MCF 10A (cell line): Measurements from ENCODE around the gene MXRA8. TPM values are rescaled to one million over a fixed set of nuclear protein-coding genes. Genes with fewer than 3 reads are reported as not detected.
A peak's percentile ranks its signal among the peaks of the same experiment; 100 is the strongest.

ENCODE experiments used
- Bru-seq: library from RNA; stranded (reverse); fragments of 400-500 nt; gene quantifications from one replicate; lab custom pipeline; 2021; lab: Mats Ljungman, UMichigan
- BruChase-seq, 2 experiments: library from RNA; stranded (reverse); fragments of 400-500 nt; gene quantifications; one replicate each; lab custom pipeline; 2021; lab: Mats Ljungman, UMichigan
- BruUV-seq: library from RNA; stranded (reverse); fragments of 400-500 nt; replicated peaks from 2 replicates; lab custom pipeline; 2021; lab: Mats Ljungman, UMichigan
- CTCF ChIA-PET: fragments of 300-600 bp; sonication (Branson Sonifier 250); formaldehyde crosslinking; extraction: SDS; loops from one replicate; lab custom pipeline; 2021; ENCODE audit warnings: antibody characterized with exemption, inconsistent platforms; lab: Yijun Ruan, JAX
- POLR2A ChIA-PET: fragments of 300-600, 350-650 bp; sonication (Branson Sonifier 250); formaldehyde crosslinking; extraction: SDS; loops from one replicate; lab custom pipeline; 2020; ENCODE audit warnings: antibody characterized with exemption, inconsistent platforms; lab: Yijun Ruan, JAX
- DNase-seq: peaks from one replicate; pipeline ENCODE4 v3.0.0-alpha.2; 2018; ENCODE audit not compliant: unreplicated experiment
- H3K27ac Mint-ChIP-seq: one replicate; pipeline ENCODE4 v1.8.0; 2022; ENCODE audit warnings: mild to moderate bottlenecking, low read depth, mixed read lengths; ENCODE audit not compliant: unreplicated experiment
- H3K27me3 Mint-ChIP-seq: one replicate; pipeline ENCODE4 v1.8.0; 2022; ENCODE audit warnings: mixed read lengths; ENCODE audit not compliant: insufficient read depth, unreplicated experiment
- H3K36me3 Mint-ChIP-seq: one replicate; pipeline ENCODE4 v1.8.0; 2022; ENCODE audit warnings: mild to moderate bottlenecking, moderate library complexity, mixed read lengths; ENCODE audit not compliant: insufficient read depth, unreplicated experiment
- H3K4me1 Mint-ChIP-seq: one replicate; pipeline ENCODE4 v1.8.0; 2022; ENCODE audit warnings: mixed read lengths; ENCODE audit not compliant: insufficient read depth, unreplicated experiment
- H3K4me3 Mint-ChIP-seq: one replicate; pipeline ENCODE4 v1.8.0; 2022; ENCODE audit warnings: mild to moderate bottlenecking, moderate library complexity, mixed read lengths; ENCODE audit not compliant: unreplicated experiment
- H3K9me3 Mint-ChIP-seq: one replicate; pipeline ENCODE4 v1.8.0; 2022; ENCODE audit warnings: mixed read lengths; ENCODE audit not compliant: unreplicated experiment
- CTCF ChIP-seq: fragments of 200-600 bp; IDR thresholded peaks from one replicate; pipeline ENCODE4 v1.8.0; 2022; ENCODE audit warnings: antibody characterized with exemption, mild to moderate bottlenecking; ENCODE audit not compliant: unreplicated experiment
- intact Hi-C: fragments of 100-400 bp; cut with micrococcal nuclease; formaldehyde crosslinking; loops from 2 replicates; pipeline ENCODE4 v1.14.1; 2022
- long read RNA-seq: library from polyadenylated mRNA; stranded (forward); transcript quantifications from one replicate; pipeline ENCODE4 v2.0.0, GENCODE V29; 2022
- total RNA-seq: library from RNA; stranded (reverse); gene quantifications from 2 replicates; pipeline ENCODE4 v1.2.3, GENCODE V29; 2022

Gene MXRA8
- not detected in 2 replicates for total RNA-seq
- Bru-seq, nascent RNA = percentile 5 among the genes with signal in this experiment
- BruChase-seq, experiment 1, labeled RNA remaining after a 6-hour chase = percentile 42 among the genes with signal in this experiment
- BruChase-seq, experiment 2, labeled RNA remaining after a 2-hour chase = percentile 9 among the genes with signal in this experiment
- long read RNA-seq = 0 reads

GRCh38 chr1:1358433-1359271 is at the start of gene MXRA8:
MXRA8 (minus strand) TSS chr1:1358555; CDS start chr1:1358504, 51 bp downstream.
- Mint-ChIP-seq H3K4me3 (no peak within 1 kb of the TSS), H3K4me1 (peaks cover 9% of the 10 kb centered on the region), H3K27me3 (no peaks in the 10 kb centered on the region), H3K27ac (no peak within 1 kb of the TSS), H3K36me3 (peaks cover 5% of the 10 kb centered on the region), H3K9me3 (no peaks in the 10 kb centered on the region)
- CTCF ChIA-PET = interaction anchor here (1.1 kb wide), 1 partner anchor 14 kb away, joined by 3 read pairs; no protein-coding TSS in a partner anchor
- DNase-seq = no peak
- BruUV-seq = no TSS peak
- POLR2A ChIA-PET = interaction anchor here (0.6 kb wide), 1 partner anchor 305 kb away, joined by 3 read pairs; no protein-coding TSS in a partner anchor
- intact Hi-C loops = no loop called here
- no peak for TF ChIP-seq CTCF

- ChIA-PET CTCF (interaction anchor here (0.6 to 1.2 kb wide), 2 partner anchors 36 to 93 kb away, joined by 3 to 5 read pairs; no protein-coding TSS in a partner anchor), POLR2A (interaction anchor here (0.7 to 3.4 kb wide), 13 partner anchors 8 to 395 kb away, joined by 3 to 40 read pairs (median 5); partner anchors contain the start of genes ANKRD65, AURKAIP1, CCNL2 and ISG15)
- Mint-ChIP-seq H3K4me1 (peaks cover 7% of the 10 kb centered on the region), H3K27ac (peak overlapping the region; percentile 94), H3K4me3 (peak overlapping the region; percentile 83), H3K9me3 (peaks cover 5% of the 10 kb centered on the region), H3K36me3 (peaks cover 70% of the 10 kb centered on the region), H3K27me3 (no peaks in the 10 kb centered on the region)
- DNase-seq = no peak
- intact Hi-C loops = loop anchor here (10.0 kb wide), 1 partner anchor 97 kb away; no protein-coding TSS in a partner anchor
- BruUV-seq = no TSS peak
- no peak for TF ChIP-seq CTCF
Observed at GRCh38 chr1:1407636-1408318, 49.4 kb upstream of the MXRA8 start.

- no TSS peak for BruUV-seq
- no peak for TF ChIP-seq CTCF
- Mint-ChIP-seq H3K4me1 (peaks cover 11% of the 10 kb centered on the region), H3K27me3 (no peaks in the 10 kb centered on the region), H3K4me3 (peak within 1 kb of the TSS; percentile 83), H3K27ac (peak within 1 kb of the TSS; percentile 94), H3K36me3 (peaks cover 77% of the 10 kb centered on the region), H3K9me3 (no peaks in the 10 kb centered on the region)
- CTCF ChIA-PET = interaction anchor here (0.6 to 1.2 kb wide), 2 partner anchors 35 to 93 kb away, joined by 3 to 5 read pairs; no protein-coding TSS in a partner anchor
- intact Hi-C loops = loop anchor here (10.0 kb wide), 1 partner anchor 98 kb away; no protein-coding TSS in a partner anchor
- POLR2A ChIA-PET = interaction anchor here (0.7 to 3.4 kb wide), 15 partner anchors 8 to 394 kb away, joined by 3 to 40 read pairs (median 4); partner anchors contain the start of genes ANKRD65, AURKAIP1, CCNL2 and ISG15
- DNase-seq = peak; percentile 89
Observed at GRCh38 chr1:1406821-1407635, 48.7 kb upstream of the MXRA8 start, which contains the start of gene MRPL20. MRPL20 (minus strand) TSS chr1:1407293; CDS start chr1:1407217, 76 bp downstream.
